ENCODE data around the gene SPHK1.

SPHK1 gene

GRCh38 chr17:76432004-76432403 is 47.6 kb downstream of the SPHK1 start:
- no peak for DNase-seq (ENCODE audit: low read depth in 4 of 4, low spot score in 1 of 4)

- no peak for DNase-seq (ENCODE audit: low read depth in 4 of 4, low spot score in 1 of 4)
Observed at GRCh38 chr17:76432712-76433336, 48.4 kb downstream of the SPHK1 start.

GRCh38 chr17:76433693-76434092 is 49.3 kb downstream of the SPHK1 start:
- DNase-seq (ENCODE audit: low read depth in 4 of 4, low spot score in 1 of 4), result no peak

- DNase-seq (ENCODE audit: low read depth in 4 of 4, low spot score in 1 of 4), result no peak
Observed at GRCh38 chr17:76434870-76435269, 50.5 kb downstream of the SPHK1 start.

- no peak for DNase-seq (ENCODE audit: low read depth in 4 of 4, low spot score in 1 of 4)
Observed at GRCh38 chr17:76435751-76436150, 51.3 kb downstream of the SPHK1 start.

Measured in stimulated activated CD4-positive, alpha-beta T cell treated with anti-CD3 and anti-CD28 coated beads, Interleukin-1b, Interleukin-23, amount 100 ng/mL, for 24 hours (primary cell).